ENCODE data around the gene THG1L. TPM values are rescaled to one million over a fixed set of nuclear protein-coding genes. Genes with fewer than 3 reads are reported as not detected.

Gene THG1L
- total RNA-seq, 1 donor from 2014 or later = 25.6 TPM

DNA sequence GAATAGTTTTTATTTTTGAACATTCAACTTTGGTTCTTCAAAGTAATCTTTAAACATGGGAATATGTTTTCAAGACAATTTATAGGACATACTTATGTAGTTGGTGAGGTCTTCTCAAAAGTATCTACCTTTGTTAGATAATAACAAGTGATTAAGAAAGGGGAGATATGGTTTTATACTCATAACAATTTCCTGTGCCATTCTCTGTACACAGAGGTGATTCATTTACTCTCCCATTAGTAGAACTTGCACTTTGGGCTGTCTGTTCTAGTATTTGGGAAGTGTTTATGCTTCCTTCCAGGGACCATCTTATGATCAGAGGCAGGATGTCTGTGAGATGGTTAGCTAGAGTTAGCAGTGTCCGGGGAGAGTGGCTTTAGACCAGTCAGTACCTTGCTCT, 27.5 kb downstream of the THG1L start:
- TF ChIP-seq, protein P1, sequence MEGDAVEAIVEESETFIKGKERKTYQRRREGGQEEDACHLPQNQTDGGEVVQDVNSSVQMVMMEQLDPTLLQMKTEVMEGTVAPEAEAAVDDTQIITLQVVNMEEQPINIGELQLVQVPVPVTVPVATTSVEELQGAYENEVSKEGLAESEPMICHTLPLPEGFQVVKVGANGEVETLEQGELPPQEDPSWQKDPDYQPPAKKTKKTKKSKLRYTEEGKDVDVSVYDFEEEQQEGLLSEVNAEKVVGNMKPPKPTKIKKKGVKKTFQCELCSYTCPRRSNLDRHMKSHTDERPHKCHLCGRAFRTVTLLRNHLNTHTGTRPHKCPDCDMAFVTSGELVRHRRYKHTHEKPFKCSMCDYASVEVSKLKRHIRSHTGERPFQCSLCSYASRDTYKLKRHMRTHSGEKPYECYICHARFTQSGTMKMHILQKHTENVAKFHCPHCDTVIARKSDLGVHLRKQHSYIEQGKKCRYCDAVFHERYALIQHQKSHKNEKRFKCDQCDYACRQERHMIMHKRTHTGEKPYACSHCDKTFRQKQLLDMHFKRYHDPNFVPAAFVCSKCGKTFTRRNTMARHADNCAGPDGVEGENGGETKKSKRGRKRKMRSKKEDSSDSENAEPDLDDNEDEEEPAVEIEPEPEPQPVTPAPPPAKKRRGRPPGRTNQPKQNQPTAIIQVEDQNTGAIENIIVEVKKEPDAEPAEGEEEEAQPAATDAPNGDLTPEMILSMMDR (IDR thresholded peaks at IDR 0.05) = no peak
- Mint-ChIP-seq H3K36me3 (ENCODE audit: low read depth) (peaks cover 41% of the 10 kb centered on the region), H3K4me1 (no peaks in the 10 kb centered on the region), H3K4me3 (no peak overlapping the region), H3K27ac (no peak overlapping the region), H3K9me3 (no peaks in the 10 kb centered on the region), H3K27me3 (no peaks in the 10 kb centered on the region)
- POLR2A ChIA-PET = no interaction called here
- CTCF ChIA-PET = interaction anchor here (0.7 kb wide), 1 partner anchor 15 kb away, joined by 3 read pairs; the partner anchor contains the start of gene LSM11
- no peak for DNase-seq
- ATAC-seq (ENCODE audit: low read depth) = no peak
- intact Hi-C loops (cut with micrococcal nuclease) = no loop called here

GRCh38 chr5:157761690-157762621, 30.7 kb downstream of the THG1L start:
- H3K27me3 Mint-ChIP-seq = no peaks in the 10 kb centered on the region
- no peak overlapping the region for H3K4me3 Mint-ChIP-seq
- H3K36me3 Mint-ChIP-seq (ENCODE audit: low read depth) = peaks cover 18% of the 10 kb centered on the region
- intact Hi-C loops (cut with micrococcal nuclease) = loop anchor here (1.0 kb wide), 4 partner anchors 186 to 1371 kb away; no protein-coding TSS in a partner anchor
- H3K4me1 Mint-ChIP-seq = no peaks in the 10 kb centered on the region
- TF ChIP-seq, protein P1 (IDR thresholded peaks at IDR 0.05) = peak; percentile 17
- peak; percentile 87 for ATAC-seq (ENCODE audit: low read depth)
- no peak overlapping the region for H3K27ac Mint-ChIP-seq
- DNase-seq = no peak
- no peaks in the 10 kb centered on the region for H3K9me3 Mint-ChIP-seq
- ChIA-PET CTCF (interaction anchor here (0.7 to 1.8 kb wide), 11 partner anchors 9 to 1370 kb away, joined by 3 to 7 read pairs (median 3); partner anchors contain the start of gene LSM11), POLR2A (no interaction called here)

DNA sequence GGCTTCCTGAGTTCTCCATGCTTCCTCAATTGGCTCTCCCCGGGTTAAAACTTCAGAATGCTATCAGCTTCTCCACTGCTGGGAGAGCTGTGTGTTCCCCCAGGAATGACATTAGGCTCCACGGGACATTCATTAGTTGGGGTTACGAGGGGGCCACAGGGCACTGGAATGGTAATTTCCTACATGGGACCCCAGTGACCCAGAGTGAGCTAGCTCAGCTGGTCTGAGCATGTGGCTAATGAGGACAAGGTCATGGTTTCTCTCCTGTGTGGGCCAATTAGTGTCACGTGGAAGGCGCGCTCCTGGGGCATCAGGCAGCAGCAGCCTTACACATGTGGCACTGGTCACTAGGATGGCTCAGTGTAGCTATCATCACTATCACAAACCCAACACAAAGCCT, 33.3 kb downstream of the THG1L start:
- ChIA-PET POLR2A (no interaction called here), CTCF (interaction anchor here (1.7 kb wide), 1 partner anchor 1368 kb away, joined by 5 read pairs; no protein-coding TSS in a partner anchor)
- Mint-ChIP-seq H3K4me3 (no peak overlapping the region), H3K27ac (no peak overlapping the region), H3K9me3 (no peaks in the 10 kb centered on the region), H3K4me1 (no peaks in the 10 kb centered on the region), H3K27me3 (no peaks in the 10 kb centered on the region), H3K36me3 (ENCODE audit: low read depth) (peaks cover 3% of the 10 kb centered on the region)
- intact Hi-C loops (cut with micrococcal nuclease) = no loop called here
- ATAC-seq (ENCODE audit: low read depth) = no peak
- no peak for DNase-seq
- TF ChIP-seq, protein P1 (IDR thresholded peaks at IDR 0.05) = no peak

GRCh38 chr5:157766442-157766841, 35.2 kb downstream of the THG1L start:
- ChIA-PET CTCF (no interaction called here), POLR2A (no interaction called here)
- peaks cover 2% of the 10 kb centered on the region for H3K9me3 Mint-ChIP-seq
- H3K36me3 Mint-ChIP-seq (ENCODE audit: low read depth) = peaks cover 3% of the 10 kb centered on the region
- DNase-seq (no peak), ATAC-seq (ENCODE audit: low read depth) (no peak)
- no peak overlapping the region for H3K4me3 Mint-ChIP-seq
- H3K27me3 Mint-ChIP-seq = no peaks in the 10 kb centered on the region
- H3K27ac Mint-ChIP-seq = no peak overlapping the region
- no peaks in the 10 kb centered on the region for H3K4me1 Mint-ChIP-seq
- intact Hi-C loops (cut with micrococcal nuclease) = no loop called here
- TF ChIP-seq, protein P1 (IDR thresholded peaks at IDR 0.05) = no peak

DNA sequence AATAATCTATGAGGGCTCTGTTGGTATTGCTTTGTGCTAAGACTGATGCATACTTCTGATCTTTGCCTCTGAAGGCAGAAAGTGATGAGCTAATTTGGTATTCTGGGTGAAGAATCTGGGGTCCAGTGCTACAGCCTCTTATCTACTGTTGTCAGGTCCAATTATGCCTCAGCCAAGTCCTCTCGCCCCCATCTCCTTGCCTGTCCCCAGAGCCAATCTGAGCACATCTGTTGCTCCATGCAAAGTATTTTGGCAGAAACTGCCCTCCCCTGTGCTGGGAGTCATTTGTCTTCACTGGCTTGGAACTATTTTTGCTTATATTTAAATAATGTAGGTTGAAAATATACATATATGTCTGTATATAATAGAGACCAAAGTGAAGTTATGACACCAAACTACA, 35.7 kb downstream of the THG1L start:
- CTCF ChIA-PET = no interaction called here
- Mint-ChIP-seq H3K27me3 (no peaks in the 10 kb centered on the region), H3K9me3 (peaks cover 2% of the 10 kb centered on the region), H3K27ac (no peak overlapping the region), H3K4me3 (no peak overlapping the region), H3K4me1 (no peaks in the 10 kb centered on the region), H3K36me3 (ENCODE audit: low read depth) (no peaks in the 10 kb centered on the region)
- intact Hi-C loops (cut with micrococcal nuclease) = no loop called here
- no peak for DNase-seq
- POLR2A ChIA-PET = no interaction called here
- ATAC-seq (ENCODE audit: low read depth) = no peak
- TF ChIP-seq, protein P1 (IDR thresholded peaks at IDR 0.05) = no peak

Data from activated B cell treated with CpG ODN at 0.5 μM for 24 hours (primary cell).